OCI-LY7 (cell line): Measurements from ENCODE around the gene NAT9. TPM values are rescaled to one million over a fixed set of nuclear protein-coding genes. Genes with fewer than 3 reads are reported as not detected.

ENCODE experiments used
- BruUV-seq: library from RNA; stranded (reverse); fragments of 400-500 nt; replicated peaks from 2 replicates; lab custom pipeline; 2021; lab: Mats Ljungman, UMichigan
- CTCF ChIA-PET: fragments of 300-600 bp; sonication (Branson Sonifier 250); formaldehyde crosslinking; loops from one replicate; lab custom pipeline; 2022; ENCODE audit warnings: antibody characterized with exemption; ENCODE audit not compliant: unreplicated experiment; lab: Charles Lee
- POLR2A ChIA-PET: fragments of 300-600 bp; sonication (Branson Sonifier 250); formaldehyde crosslinking; loops from one replicate; lab custom pipeline; 2022; ENCODE audit warnings: antibody characterized with exemption; lab: Charles Lee
- DNase-seq: peaks from one replicate; pipeline ENCODE4 v3.0.0-alpha.2; 2015; ENCODE audit warnings: low spot score
- H2AFZ ChIP-seq: fragments of 200-600 bp; sonication (generic), shearing (Covaris generic); 2 replicates; pipeline ENCODE4 v1.6.1; 2014; ENCODE audit warnings: mild to moderate bottlenecking, antibody characterized with exemption, low read length, moderate library complexity
- H3K27ac ChIP-seq: fragments of 200-600 bp; sonication (generic); 2 replicates; pipeline ENCODE4 v1.5.1; 2014; ENCODE audit warnings: mixed run types, low read depth, mild to moderate bottlenecking, moderate library complexity, low read length, inconsistent platforms; ENCODE audit not compliant: poor library complexity, severe bottlenecking
- H3K36me3 ChIP-seq: fragments of 200-600 bp; sonication (generic); 2 replicates; pipeline ENCODE4 v1.6.1; 2014; ENCODE audit warnings: mild to moderate bottlenecking, antibody characterized with exemption, low read length, moderate library complexity, mixed read lengths; ENCODE audit not compliant: insufficient read depth
- H3K4me1 ChIP-seq: fragments of 200-600 bp; sonication (generic); 2 replicates; pipeline ENCODE4 v1.5.1; 2014; ENCODE audit warnings: mild to moderate bottlenecking, low read length; ENCODE audit not compliant: insufficient read depth, poor library complexity, severe bottlenecking
- H3K4me2 ChIP-seq: fragments of 200-600 bp; sonication (generic); 2 replicates; pipeline ENCODE4 v1.6.1; 2014; ENCODE audit warnings: mild to moderate bottlenecking, low read length
- H3K4me3 ChIP-seq: fragments of 200-600 bp; sonication (generic); 2 replicates; pipeline ENCODE4 v1.5.1; 2014; ENCODE audit warnings: mild to moderate bottlenecking, low read depth, low read length; ENCODE audit not compliant: poor library complexity, severe bottlenecking
- H3K79me2 ChIP-seq: fragments of 200-600 bp; sonication (generic); 2 replicates; pipeline ENCODE4 v1.6.1; 2016; ENCODE audit warnings: low read depth, mild to moderate bottlenecking, low read length, moderate library complexity, mixed read lengths; ENCODE audit not compliant: insufficient read depth
- H3K9me2 ChIP-seq: fragments of 200-600 bp; sonication (generic); 2 replicates; pipeline ENCODE4 v1.6.1; 2016; ENCODE audit warnings: mild to moderate bottlenecking, low read length, mixed read lengths; ENCODE audit not compliant: insufficient read depth
- H3K9me3 ChIP-seq: fragments of 200-600 bp; sonication (generic); 2 replicates; pipeline ENCODE4 v1.6.1; 2014; ENCODE audit warnings: mild to moderate bottlenecking, mixed run types, low read length, mixed read lengths
- H4K20me1 ChIP-seq: fragments of 200-600 bp; sonication (generic); 2 replicates; pipeline ENCODE4 v1.6.1; 2014; ENCODE audit warnings: mild to moderate bottlenecking, antibody characterized with exemption, low read length, moderate library complexity, mixed read lengths; ENCODE audit not compliant: insufficient read depth
- CTCF ChIP-seq: fragments of 200-600 bp; sonication (generic); conservative IDR thresholded peaks from 2 replicates; pipeline ENCODE4 v1.5.1; 2014; ENCODE audit warnings: mild to moderate bottlenecking, antibody characterized with exemption, low read length, moderate library complexity, mixed read lengths
- EZH2phosphoT487 ChIP-seq: fragments of 200-600 bp; sonication (generic); IDR thresholded peaks from 2 replicates; pipeline ENCODE4 v1.6.1; 2018; ENCODE audit warnings: low read depth, borderline replicate concordance, mild to moderate bottlenecking, mixed run types, antibody characterized with exemption, low read length, moderate library complexity, mixed read lengths
- intact Hi-C: fragments of 100-400 bp; cut with micrococcal nuclease; formaldehyde crosslinking; loops from one replicate; pipeline ENCODE4 v1.10.0; 2022; ENCODE audit not compliant: unreplicated experiment
- total RNA-seq, 2 experiments: library from RNA; depleted of rRNA in 1 of 2; stranded (reverse); fragments of >200 nt in 1 of 2; shearing (Covaris generic) in 1 of 2; gene quantifications; 2 replicates each; pipeline ENCODE4 v1.2.3, GENCODE V29; 2014 to 2022

NAT9 gene
- total RNA-seq, 2 experiments from 2014 or later: 77.2 to 87.9 TPM

GRCh38 chr17:74737299-74738050, 38.7 kb downstream of the NAT9 start:
- no peaks in the 10 kb centered on the region for H3K36me3 ChIP-seq
- peak overlapping the region; percentile 82 for H3K4me2 ChIP-seq
- peak overlapping the region; percentile 65 for H3K4me3 ChIP-seq
- peak; percentile 76 for DNase-seq
- peaks cover 49% of the 10 kb centered on the region for H3K4me1 ChIP-seq
- no peak for TF ChIP-seq EZH2phosphoT487
- peak; percentile 83 for TF ChIP-seq CTCF
- peak overlapping the region; percentile 54 for H3K27ac ChIP-seq
- H3K79me2 ChIP-seq: no peaks in the 10 kb centered on the region
- ChIA-PET CTCF (interaction anchor here (0.8 to 4.1 kb wide), 11 partner anchors 9 to 135 kb away, joined by 3 to 82 read pairs (median 4); partner anchors contain the start of gene FDXR), POLR2A (interaction anchor here (0.6 to 2.9 kb wide), 14 partner anchors 9 to 1841 kb away, joined by 3 to 14 read pairs (median 4); partner anchors contain the start of gene FDXR)
- no peaks in the 10 kb centered on the region for H3K9me2 ChIP-seq
- no peaks in the 10 kb centered on the region for H3K9me3 ChIP-seq
- intact Hi-C loops: loop anchor here (2.0 to 5.0 kb wide), 2 partner anchors 49 to 300 kb away; no protein-coding TSS in a partner anchor
- H4K20me1 ChIP-seq: no peaks in the 10 kb centered on the region
- H2AFZ ChIP-seq: peak overlapping the region; percentile 86
- BruUV-seq: no TSS peak

DNA sequence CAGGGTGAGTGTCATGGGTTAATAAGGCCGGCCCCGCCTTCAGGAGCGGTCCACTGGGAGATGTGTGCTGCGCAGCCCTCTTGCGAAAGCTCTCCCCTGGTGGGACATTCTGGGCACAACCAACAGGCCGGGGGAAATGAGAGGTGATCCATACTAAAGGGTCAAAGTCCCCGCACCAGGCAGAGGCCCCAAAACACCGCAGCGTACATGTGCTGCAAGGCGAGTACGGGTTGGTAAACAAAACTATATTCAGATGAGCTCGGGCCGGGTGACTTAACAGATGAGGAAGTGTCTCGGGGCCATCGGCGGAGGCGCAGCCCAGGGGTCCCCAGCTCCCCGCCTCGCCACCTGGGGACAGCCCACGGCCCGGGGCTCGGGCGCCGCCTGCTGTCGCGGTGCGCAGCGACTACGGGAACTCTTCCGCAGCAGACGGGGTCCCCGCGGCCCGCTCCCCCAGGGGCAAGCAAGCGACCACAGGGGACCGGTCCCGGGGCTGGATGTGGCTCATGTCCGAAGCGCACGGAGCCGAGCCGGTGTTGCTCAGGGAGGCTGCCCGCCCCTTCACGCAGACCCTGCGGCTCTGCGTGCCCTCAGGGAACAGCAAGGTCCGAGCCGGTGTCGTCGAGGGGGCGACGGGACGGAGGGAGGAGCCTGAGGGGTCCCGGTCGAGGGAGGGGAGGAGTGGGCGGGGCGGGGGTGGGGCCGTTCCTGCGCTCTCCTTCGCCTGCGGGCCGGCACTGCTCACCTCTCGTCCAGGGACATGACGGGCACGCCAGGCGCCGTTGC, 39.4 kb downstream of the NAT9 start, which contains the start of gene RAB37:
Gene RAB37 (plus strand): TSS at position 744 of the 786 bp plus-strand sequence. CDS start 17 bp downstream, at position 761.
- TF ChIP-seq EZH2phosphoT487: no peak
- peak; percentile 86 for TF ChIP-seq CTCF
- peak; percentile 82 for DNase-seq
- no peaks in the 10 kb centered on the region for H3K79me2 ChIP-seq
- peak within 1 kb of the TSS; percentile 86 for H2AFZ ChIP-seq
- H3K4me3 ChIP-seq: peak within 1 kb of the TSS; percentile 65
- no peaks in the 10 kb centered on the region for H3K36me3 ChIP-seq
- H3K9me2 ChIP-seq: no peaks in the 10 kb centered on the region
- peak within 1 kb of the TSS; percentile 54 for H3K27ac ChIP-seq
- CTCF ChIA-PET: interaction anchor here (0.7 to 4.1 kb wide), 7 partner anchors 40 to 82 kb away, joined by 3 to 82 read pairs (median 3); no protein-coding TSS in a partner anchor
- no peaks in the 10 kb centered on the region for H3K9me3 ChIP-seq
- H4K20me1 ChIP-seq: no peaks in the 10 kb centered on the region
- H3K4me2 ChIP-seq: peak within 1 kb of the TSS; percentile 82
- H3K4me1 ChIP-seq: peaks cover 42% of the 10 kb centered on the region
- POLR2A ChIA-PET: interaction anchor here (0.5 to 2.9 kb wide), 13 partner anchors 13 to 1842 kb away, joined by 3 to 14 read pairs (median 4); partner anchors contain the start of genes CD300LD and FDXR
- intact Hi-C loops: loop anchor here (1.0 to 5.0 kb wide), 4 partner anchors 48 to 299 kb away; no protein-coding TSS in a partner anchor
- BruUV-seq: no TSS peak
